Measurements from ENCODE around the gene LDB2.

DNA sequence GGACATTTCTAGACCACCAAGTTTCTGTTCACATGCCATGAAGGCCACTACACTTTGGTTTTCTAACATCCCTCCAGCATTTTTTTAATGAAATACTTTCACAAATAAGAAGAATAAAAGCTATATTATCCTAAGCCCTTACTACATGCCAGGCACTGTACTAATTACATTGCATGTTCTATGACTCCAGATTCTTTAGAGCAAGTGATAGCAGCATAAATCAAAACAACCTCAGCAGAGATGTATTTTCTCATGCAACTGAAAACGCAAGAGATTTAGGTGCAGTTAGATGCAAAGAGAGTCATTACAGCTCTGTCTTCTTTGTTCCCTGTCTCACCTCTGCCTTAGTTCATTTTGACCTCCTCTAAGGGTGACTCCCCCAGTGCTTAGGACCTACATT, 230.0 kb downstream of the LDB2 start:
- TF ChIP-seq, protein P1, sequence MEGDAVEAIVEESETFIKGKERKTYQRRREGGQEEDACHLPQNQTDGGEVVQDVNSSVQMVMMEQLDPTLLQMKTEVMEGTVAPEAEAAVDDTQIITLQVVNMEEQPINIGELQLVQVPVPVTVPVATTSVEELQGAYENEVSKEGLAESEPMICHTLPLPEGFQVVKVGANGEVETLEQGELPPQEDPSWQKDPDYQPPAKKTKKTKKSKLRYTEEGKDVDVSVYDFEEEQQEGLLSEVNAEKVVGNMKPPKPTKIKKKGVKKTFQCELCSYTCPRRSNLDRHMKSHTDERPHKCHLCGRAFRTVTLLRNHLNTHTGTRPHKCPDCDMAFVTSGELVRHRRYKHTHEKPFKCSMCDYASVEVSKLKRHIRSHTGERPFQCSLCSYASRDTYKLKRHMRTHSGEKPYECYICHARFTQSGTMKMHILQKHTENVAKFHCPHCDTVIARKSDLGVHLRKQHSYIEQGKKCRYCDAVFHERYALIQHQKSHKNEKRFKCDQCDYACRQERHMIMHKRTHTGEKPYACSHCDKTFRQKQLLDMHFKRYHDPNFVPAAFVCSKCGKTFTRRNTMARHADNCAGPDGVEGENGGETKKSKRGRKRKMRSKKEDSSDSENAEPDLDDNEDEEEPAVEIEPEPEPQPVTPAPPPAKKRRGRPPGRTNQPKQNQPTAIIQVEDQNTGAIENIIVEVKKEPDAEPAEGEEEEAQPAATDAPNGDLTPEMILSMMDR (IDR thresholded peaks at IDR 0.05; ENCODE audit: low read length), result no peak
- no peak for TF ChIP-seq EZH2 (optimal IDR thresholded peaks at IDR 0.05; ENCODE audit: low read depth, low read length)

Data from MM.1S (cell line).